GM12801 (cell line): Measurements from ENCODE around the gene NOL3.

Experiments
- TF ChIP-seq, protein P1 (sequence below): IDR thresholded peaks from one replicate; pipeline ENCODE4 v1.5.1; 2011; ENCODE audit warnings: control low read depth; ENCODE audit not compliant: insufficient read length; ENCODE audit errors: extremely low read depth

The NOL3 gene

DNA sequence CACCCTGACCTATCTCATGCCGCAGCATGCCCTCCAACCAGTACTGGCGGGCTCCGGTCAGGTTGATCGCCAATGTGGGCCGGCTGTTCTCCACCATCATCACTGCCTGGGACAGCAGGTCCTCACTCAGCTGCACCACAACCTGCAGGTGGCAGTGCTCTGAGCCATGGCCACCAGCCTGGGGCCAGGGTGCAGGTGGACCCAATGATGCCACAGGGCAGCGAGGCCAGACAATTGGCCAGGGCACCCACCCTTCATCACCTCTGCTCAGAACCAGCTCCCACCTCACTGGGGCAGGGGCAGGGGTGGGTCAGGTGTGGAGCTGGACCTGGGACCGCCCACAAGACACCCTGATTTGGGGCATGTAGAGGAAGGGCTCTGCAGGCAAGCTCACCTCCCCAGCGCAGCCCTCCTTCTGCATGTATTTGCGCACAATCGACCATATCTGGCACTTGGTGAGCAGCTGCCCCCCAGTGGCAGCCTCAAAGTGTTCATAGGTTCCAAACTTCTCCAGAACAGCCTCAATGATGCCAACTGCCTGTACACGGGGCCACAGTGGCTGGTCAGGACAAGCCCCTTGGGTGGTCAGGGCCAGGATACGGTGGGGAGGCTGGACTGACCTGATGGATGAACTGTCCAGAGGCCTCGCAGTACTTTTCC, 9.2 kb downstream of the NOL3 start:
- TF ChIP-seq, protein P1, sequence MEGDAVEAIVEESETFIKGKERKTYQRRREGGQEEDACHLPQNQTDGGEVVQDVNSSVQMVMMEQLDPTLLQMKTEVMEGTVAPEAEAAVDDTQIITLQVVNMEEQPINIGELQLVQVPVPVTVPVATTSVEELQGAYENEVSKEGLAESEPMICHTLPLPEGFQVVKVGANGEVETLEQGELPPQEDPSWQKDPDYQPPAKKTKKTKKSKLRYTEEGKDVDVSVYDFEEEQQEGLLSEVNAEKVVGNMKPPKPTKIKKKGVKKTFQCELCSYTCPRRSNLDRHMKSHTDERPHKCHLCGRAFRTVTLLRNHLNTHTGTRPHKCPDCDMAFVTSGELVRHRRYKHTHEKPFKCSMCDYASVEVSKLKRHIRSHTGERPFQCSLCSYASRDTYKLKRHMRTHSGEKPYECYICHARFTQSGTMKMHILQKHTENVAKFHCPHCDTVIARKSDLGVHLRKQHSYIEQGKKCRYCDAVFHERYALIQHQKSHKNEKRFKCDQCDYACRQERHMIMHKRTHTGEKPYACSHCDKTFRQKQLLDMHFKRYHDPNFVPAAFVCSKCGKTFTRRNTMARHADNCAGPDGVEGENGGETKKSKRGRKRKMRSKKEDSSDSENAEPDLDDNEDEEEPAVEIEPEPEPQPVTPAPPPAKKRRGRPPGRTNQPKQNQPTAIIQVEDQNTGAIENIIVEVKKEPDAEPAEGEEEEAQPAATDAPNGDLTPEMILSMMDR = no peak

DNA sequence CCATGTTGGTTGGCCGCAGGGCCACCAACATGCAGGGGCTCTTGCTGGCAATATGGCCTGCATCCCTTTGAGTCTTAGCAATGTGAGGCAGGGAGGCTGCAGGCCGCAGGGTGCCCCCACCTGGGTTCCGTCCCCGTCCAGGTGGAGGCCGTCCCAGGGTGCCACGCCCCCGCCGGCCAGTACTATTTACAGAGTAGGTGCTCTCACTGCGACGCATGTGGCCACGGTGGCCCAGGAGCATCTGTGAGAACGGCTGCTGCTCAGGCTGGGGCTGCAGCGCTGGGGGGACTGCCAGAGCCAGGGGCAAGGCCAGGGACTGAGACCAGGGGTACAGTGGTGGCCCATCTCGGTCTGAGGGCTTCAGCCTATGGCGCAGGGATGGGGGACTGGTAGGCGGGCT, 9.8 kb downstream of the NOL3 start:
- TF ChIP-seq, protein P1 = no peak

DNA sequence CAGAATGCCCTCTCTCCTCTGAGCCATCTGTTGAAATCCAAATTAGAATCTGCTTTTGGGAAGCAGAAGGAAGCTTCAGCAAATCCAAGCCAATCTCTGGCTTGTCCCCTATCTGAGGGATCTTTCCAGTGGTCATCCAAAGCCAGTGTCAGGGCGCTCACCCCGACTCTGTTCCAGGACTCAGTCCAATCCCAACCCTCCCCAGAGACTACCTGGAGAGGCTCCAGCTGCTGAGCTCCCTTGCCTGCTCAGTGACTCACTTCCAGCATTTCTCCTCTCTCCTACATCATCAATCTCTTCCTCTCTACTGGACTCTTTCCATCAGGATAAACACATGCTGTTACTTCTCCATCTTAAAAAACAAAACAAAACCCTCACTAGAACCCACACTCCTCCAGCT, 11.0 kb downstream of the NOL3 start:
- TF ChIP-seq, protein P1 = no peak

DNA sequence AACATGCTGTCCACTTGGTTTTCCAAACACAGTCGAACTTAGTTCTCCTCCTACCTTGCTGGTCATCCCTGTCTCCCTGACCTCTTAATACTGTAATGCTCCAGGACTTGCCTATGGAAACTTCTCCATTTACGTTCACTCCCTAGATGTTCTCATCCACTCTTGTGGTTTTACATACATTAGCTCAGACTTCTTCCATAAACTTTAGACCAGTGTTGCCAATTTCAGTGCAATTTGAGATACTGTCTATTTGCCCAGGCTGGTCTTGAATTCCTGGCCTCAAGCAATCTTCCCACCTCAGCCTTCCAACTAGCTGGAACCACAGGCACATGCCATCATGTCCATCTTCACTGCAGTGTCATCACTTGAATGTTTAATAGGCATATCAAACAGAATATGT, 11.9 kb downstream of the NOL3 start:
- TF ChIP-seq, protein P1 = no peak

DNA sequence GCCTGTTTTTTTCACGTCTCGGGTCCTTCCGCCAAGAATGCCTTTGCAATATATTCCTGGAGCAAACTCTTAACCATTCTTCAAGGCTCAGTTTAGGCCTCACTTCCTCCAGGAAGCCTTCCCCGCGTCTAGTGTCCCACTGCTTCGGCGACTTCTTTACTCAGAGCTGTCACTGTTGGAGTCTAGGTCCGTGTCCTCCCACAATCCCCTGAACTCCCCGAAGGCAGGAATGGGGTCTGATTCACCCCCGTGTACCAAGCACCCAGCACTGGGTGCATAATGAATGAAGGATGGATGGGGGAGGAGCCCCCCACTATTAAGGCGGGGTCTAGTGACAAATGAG, 12.9 kb downstream of the NOL3 start:
- TF ChIP-seq, protein P1 = no peak

DNA sequence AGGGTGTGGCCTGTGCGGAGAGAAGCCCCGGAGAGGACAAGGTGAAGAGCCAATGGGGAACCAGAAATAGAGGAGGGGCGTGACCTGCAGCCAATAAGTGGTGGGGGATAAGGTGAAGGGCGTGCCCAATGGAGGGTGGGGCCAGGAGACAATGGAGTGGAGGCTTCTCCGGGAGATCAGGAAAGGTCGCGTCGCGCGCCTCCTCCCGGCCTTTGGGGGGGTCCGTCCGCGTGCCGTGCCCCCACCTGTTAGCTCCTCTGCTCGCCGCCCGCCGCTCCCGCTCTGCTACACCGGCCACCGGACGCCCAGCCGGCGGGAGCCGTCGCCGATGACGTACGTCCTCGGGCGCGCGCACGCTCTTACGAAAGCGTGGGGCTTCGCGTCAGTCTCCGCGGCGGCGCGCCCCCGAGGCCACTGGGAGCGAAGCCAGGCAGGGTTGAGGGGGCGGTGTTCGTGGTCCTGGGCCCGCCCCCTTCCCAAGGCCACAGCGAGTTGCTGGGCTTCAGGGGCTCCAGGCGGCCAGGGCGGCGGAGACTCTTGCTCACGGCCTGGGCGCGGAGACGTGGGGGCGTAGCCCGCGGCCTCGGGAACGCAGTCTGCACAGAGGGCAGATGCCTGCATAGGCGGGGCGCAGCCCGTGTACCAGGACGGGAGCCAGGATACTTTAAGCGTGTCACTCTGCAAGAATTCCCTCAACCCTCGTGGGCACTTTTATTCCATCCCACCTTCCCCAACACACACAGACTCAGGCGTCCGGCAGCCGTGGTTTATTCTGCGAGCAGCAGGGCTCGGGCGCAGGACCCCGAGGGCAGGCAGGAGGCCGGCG, 13.5 kb downstream of the NOL3 start, which contains the start of gene MATCAP1:
Gene MATCAP1, minus strand, starts transcription at position 337 of the 826 bp plus-strand sequence. CDS start 3,353 bp downstream, outside the sequence.
- TF ChIP-seq, protein P1 = no peak

DNA sequence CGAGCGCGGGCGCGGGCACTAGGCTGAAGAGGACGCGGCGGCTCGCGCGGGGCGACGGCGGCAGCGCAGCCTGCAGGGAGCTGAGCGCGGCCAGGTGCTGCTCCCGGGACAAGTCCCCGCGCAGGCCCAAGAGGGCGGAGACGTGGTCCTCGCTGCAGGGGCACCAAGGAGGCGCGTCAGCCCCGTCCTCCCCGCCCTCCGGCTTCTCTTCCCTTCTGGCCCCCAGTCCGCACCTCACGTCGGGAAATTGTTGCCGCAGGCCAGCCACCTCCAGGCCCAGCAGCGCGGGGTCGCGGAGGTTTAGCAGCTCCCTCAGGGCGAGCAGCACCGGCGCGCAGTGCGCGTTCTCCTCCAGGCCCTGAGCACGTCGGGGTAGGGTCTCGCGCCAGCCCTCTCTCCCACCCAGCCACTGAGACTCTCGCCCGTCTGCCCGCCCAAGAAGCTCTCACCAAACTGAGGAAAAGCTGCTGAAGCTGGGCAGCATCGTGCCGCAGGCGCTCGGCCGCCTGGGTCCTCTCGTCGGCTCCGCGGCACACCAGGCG, 14.2 kb downstream of the NOL3 start:
- TF ChIP-seq, protein P1 = no peak
